Smooth muscle cell (in vitro differentiated cells): ENCODE measurements around the gene ZNF423. TPM values are rescaled to one million over a fixed set of nuclear protein-coding genes. Genes with fewer than 3 reads are reported as not detected.

Source experiments
- DNase-seq: peaks from one replicate; lab custom pipeline; 2025; ENCODE audit not compliant: unreplicated experiment; lab: John Stamatoyannopoulos, UW
- H2AFZ ChIP-seq: fragments of 200-600 bp; sonication (generic); 2 replicates; pipeline ENCODE4 v1.6.0; 2016; ENCODE audit warnings: antibody characterized with exemption, low read depth, mild to moderate bottlenecking
- H3F3A ChIP-seq: fragments of 200-600 bp; sonication (generic); 2 replicates; pipeline ENCODE4 v1.6.0; 2017; ENCODE audit warnings: antibody characterized with exemption, low read depth
- H3K27ac ChIP-seq: fragments of 200-600 bp; sonication (generic); 2 replicates; pipeline ENCODE4 v1.5.1; 2016; ENCODE audit warnings: low read depth, mild to moderate bottlenecking
- H3K27me3 ChIP-seq: fragments of 200-600 bp; sonication (generic); 2 replicates; pipeline ENCODE4 v1.6.1; 2016; ENCODE audit warnings: low read depth, mild to moderate bottlenecking
- H3K36me3 ChIP-seq: fragments of 200-600 bp; sonication (generic); 2 replicates; pipeline ENCODE4 v1.5.1; 2016; ENCODE audit warnings: low read depth
- H3K4me1 ChIP-seq: fragments of 200-600 bp; sonication (generic); 2 replicates; pipeline ENCODE4 v1.5.1; 2016; ENCODE audit warnings: low read depth
- H3K4me2 ChIP-seq: fragments of 200-600 bp; sonication (generic); 2 replicates; pipeline ENCODE4 v1.6.0; 2016; ENCODE audit warnings: mild to moderate bottlenecking
- H3K4me3 ChIP-seq: fragments of 200-600 bp; sonication (generic); 2 replicates; pipeline ENCODE4 v1.5.1; 2016; ENCODE audit warnings: mild to moderate bottlenecking
- H3K79me2 ChIP-seq: fragments of 200-600 bp; sonication (generic); 2 replicates; pipeline ENCODE4 v1.6.0; 2016; ENCODE audit warnings: low read depth, mild to moderate bottlenecking
- H3K9ac ChIP-seq: fragments of 200-600 bp; sonication (generic); 2 replicates; pipeline ENCODE4 v1.6.0; 2016; ENCODE audit warnings: low read depth
- H3K9me3 ChIP-seq: fragments of 200-600 bp; sonication (generic); replicated peaks from 2 replicates; pipeline ENCODE4 v1.5.1; 2016; ENCODE audit warnings: low read depth
- H4K20me1 ChIP-seq: fragments of 200-600 bp; sonication (generic); 2 replicates; pipeline ENCODE4 v1.6.0; 2016; ENCODE audit warnings: low read depth
- WGBS: methylation state at CpG from one replicate; pipeline ENCODE4 v1.1.7; 2016; ENCODE audit warnings: low lambda C conversion rate; 5-methylcytosine and 5-hydroxymethylcytosine counted together
- polyA plus RNA-seq: library from polyadenylated mRNA; unstranded; fragments of >200 nt; fragmentation: Nextera tagmentation; extraction: Ambion mirVana; gene quantifications from 2 replicates; pipeline ENCODE4 v1.2.1, GENCODE V29; 2016
- total RNA-seq: library from RNA; depleted of rRNA; stranded (reverse); fragments of >200 nt; gene quantifications from 2 replicates; pipeline ENCODE4 v1.2.3, GENCODE V29; 2014
- TF ChIP-seq, protein P1 (sequence below): fragments of 200-600 bp; sonication (generic); IDR thresholded peaks from 2 replicates; pipeline ENCODE4 v1.5.1; 2017; ENCODE audit warnings: borderline replicate concordance, mild to moderate bottlenecking, antibody characterized with exemption; ENCODE audit not compliant: insufficient read depth, poor library complexity, severe bottlenecking

Gene ZNF423
- total and polyA plus RNA-seq, 2 experiments from 2014 or later: 6.9 to 7.0 TPM

DNA sequence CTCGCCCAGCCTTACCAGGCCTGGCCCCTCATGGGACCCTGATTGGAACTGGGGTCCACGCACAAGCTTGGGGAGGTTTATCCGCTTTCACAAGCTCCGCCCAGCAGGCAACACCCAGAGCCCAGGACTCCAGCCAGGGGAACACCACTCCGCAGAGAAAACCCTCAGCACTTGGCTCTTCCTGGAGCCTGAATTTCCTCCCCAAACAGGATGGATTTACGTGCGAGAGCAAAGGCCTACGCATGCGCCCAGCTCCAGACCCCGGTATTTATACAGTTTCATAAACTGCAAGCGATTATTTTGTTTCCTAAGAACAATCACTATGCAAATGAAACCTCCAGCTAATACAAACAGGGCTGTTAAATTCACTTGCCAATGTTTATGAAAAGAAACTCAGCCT is 22.8 kb downstream of the ZNF423 start:
- Histone ChIP-seq H3K4me1 (peaks cover 44% of the 10 kb centered on the region), H3K4me3 (no peak overlapping the region), H4K20me1 (no peaks in the 10 kb centered on the region), H3K36me3 (no peaks in the 10 kb centered on the region), H3K27me3 (no peaks in the 10 kb centered on the region), H3K4me2 (no peak overlapping the region), H3K9ac (no peak overlapping the region), H2AFZ (no peak overlapping the region), H3K9me3 (no peaks in the 10 kb centered on the region), H3F3A (peaks cover 3% of the 10 kb centered on the region), H3K27ac (no peak overlapping the region), H3K79me2 (peaks cover 3% of the 10 kb centered on the region)
- WGBS: 75% methylated on average over 11 of the region's 11 CpGs
- DNase-seq: no peak
- TF ChIP-seq, protein P1, sequence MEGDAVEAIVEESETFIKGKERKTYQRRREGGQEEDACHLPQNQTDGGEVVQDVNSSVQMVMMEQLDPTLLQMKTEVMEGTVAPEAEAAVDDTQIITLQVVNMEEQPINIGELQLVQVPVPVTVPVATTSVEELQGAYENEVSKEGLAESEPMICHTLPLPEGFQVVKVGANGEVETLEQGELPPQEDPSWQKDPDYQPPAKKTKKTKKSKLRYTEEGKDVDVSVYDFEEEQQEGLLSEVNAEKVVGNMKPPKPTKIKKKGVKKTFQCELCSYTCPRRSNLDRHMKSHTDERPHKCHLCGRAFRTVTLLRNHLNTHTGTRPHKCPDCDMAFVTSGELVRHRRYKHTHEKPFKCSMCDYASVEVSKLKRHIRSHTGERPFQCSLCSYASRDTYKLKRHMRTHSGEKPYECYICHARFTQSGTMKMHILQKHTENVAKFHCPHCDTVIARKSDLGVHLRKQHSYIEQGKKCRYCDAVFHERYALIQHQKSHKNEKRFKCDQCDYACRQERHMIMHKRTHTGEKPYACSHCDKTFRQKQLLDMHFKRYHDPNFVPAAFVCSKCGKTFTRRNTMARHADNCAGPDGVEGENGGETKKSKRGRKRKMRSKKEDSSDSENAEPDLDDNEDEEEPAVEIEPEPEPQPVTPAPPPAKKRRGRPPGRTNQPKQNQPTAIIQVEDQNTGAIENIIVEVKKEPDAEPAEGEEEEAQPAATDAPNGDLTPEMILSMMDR: no peak

DNA sequence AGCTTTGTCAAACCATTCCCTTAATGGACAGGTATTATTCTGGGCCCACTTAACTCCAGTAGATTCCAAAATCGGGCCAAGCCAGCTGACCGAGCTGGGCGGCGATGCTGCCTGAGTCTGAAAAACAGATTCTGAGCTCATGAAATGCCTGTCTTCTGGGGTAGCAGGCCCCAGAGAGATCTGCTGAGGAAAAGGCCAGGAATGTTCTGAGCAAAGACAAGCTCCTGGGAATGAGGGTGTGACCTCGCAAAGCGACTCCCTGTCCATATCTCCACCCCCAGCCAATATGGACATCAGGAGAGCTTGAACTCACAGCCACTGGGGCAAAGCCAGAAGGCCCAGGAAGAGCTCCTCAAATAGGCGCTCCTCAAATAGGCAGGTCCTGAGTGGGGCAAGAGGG is 23.7 kb downstream of the ZNF423 start:
- no peaks in the 10 kb centered on the region for H4K20me1 ChIP-seq
- no peak overlapping the region for H2AFZ ChIP-seq
- H3K27ac ChIP-seq: no peak overlapping the region
- no peaks in the 10 kb centered on the region for H3K36me3 ChIP-seq
- H3K4me1 ChIP-seq: peaks cover 39% of the 10 kb centered on the region
- H3K9me3 ChIP-seq: no peaks in the 10 kb centered on the region
- H3K79me2 ChIP-seq: peaks cover 9% of the 10 kb centered on the region
- H3K27me3 ChIP-seq: no peaks in the 10 kb centered on the region
- no peak overlapping the region for H3K4me2 ChIP-seq
- WGBS: 69% methylated on average over 7 of the region's 7 CpGs
- no peaks in the 10 kb centered on the region for H3F3A ChIP-seq
- H3K9ac ChIP-seq: no peak overlapping the region
- H3K4me3 ChIP-seq: no peak overlapping the region
- DNase-seq: no peak
- TF ChIP-seq, protein P1: no peak

DNA sequence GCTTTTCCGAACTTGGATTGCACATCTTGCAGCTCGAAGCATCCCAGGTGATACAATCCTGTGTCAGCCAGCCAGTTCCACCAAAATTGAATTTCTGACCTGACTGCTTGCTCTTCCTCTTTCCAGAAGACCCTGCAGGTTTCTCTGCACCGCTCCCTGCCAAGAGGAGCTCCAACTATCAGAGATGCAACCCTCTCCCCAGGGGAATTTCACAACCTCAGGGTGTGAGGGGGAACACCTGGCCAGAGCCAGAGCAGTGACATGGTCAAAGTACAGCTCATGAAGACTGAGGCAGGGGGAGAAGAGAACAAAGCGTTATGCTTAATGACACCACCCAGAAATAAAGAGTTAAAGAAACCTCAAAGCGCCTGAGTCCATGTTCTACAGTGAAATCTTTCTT is 25.0 kb downstream of the ZNF423 start:
- no peak overlapping the region for H3K4me3 ChIP-seq

More for the DNA sequence above, 25.0 kb downstream of the ZNF423 start:
- Histone ChIP-seq H3K9ac (no peak overlapping the region), H3K9me3 (no peaks in the 10 kb centered on the region), H3K36me3 (no peaks in the 10 kb centered on the region), H3K27me3 (no peaks in the 10 kb centered on the region), H3F3A (no peaks in the 10 kb centered on the region), H3K4me1 (peaks cover 36% of the 10 kb centered on the region), H3K79me2 (peaks cover 11% of the 10 kb centered on the region), H3K4me2 (no peak overlapping the region), H2AFZ (no peak overlapping the region), H3K27ac (no peak overlapping the region), H4K20me1 (peaks cover 3% of the 10 kb centered on the region)
- TF ChIP-seq, protein P1: no peak
- no peak for DNase-seq
- WGBS: 97% methylated on average over 5 of the region's 5 CpGs
